Kidney epithelial cell (primary cell): ENCODE measurements around the gene SYPL1. TPM values are rescaled to one million over a fixed set of nuclear protein-coding genes. Genes with fewer than 3 reads are reported as not detected.

Experiments
- DNase-seq: peaks from one replicate; pipeline ENCODE4 v3.0.0-alpha.2; 2010; ENCODE audit warnings: low read depth
- H3K27me3 ChIP-seq: 2 replicates; pipeline ENCODE4 v1.6.0; 2011; ENCODE audit warnings: low read length; ENCODE audit not compliant: control insufficient read depth, insufficient read depth
- H3K36me3 ChIP-seq: 2 replicates; pipeline ENCODE4 v1.5.1; 2011; ENCODE audit warnings: low read length; ENCODE audit not compliant: control insufficient read depth, insufficient read depth
- H3K4me3 ChIP-seq: 2 replicates; pipeline ENCODE4 v1.5.1; 2011; ENCODE audit warnings: low read depth, mild to moderate bottlenecking, control low read depth, low read length
- CTCF ChIP-seq: IDR thresholded peaks from 2 replicates; pipeline ENCODE4 v1.5.1; 2011; ENCODE audit warnings: mild to moderate bottlenecking, moderate library complexity, low read length, control low read depth, inconsistent platforms; ENCODE audit not compliant: insufficient read depth, poor library complexity, severe bottlenecking
- total RNA-seq: library from RNA; depleted of rRNA; stranded (reverse); fragments of >200 nt; gene quantifications from 2 replicates; pipeline ENCODE4 v1.2.3, GENCODE V29; 2015

Gene SYPL1
- total RNA-seq, 1 donor from 2014 or later: 69.0 TPM

- no peak for TF ChIP-seq CTCF
- no peak for DNase-seq
- H3K36me3 ChIP-seq: no peaks in the 10 kb centered on the region
- H3K27me3 ChIP-seq: no peaks in the 10 kb centered on the region
- no peak overlapping the region for H3K4me3 ChIP-seq
These were observed 37.9 kb downstream of the SYPL1 start for GRCh38 chr7:106074257-106074656.

- Histone ChIP-seq H3K36me3 (no peaks in the 10 kb centered on the region), H3K4me3 (no peak overlapping the region), H3K27me3 (no peaks in the 10 kb centered on the region)
- DNase-seq: no peak
- no peak for TF ChIP-seq CTCF
These were observed 38.4 kb downstream of the SYPL1 start for GRCh38 chr7:106073701-106074100.

GRCh38 chr7:106072715-106073091, 39.4 kb downstream of the SYPL1 start:
- no peaks in the 10 kb centered on the region for H3K27me3 ChIP-seq
- no peak for TF ChIP-seq CTCF

GRCh38 chr7:106071999-106072714, 40.0 kb downstream of the SYPL1 start:
- Histone ChIP-seq H3K27me3 (no peaks in the 10 kb centered on the region), H3K4me3 (no peak overlapping the region), H3K36me3 (no peaks in the 10 kb centered on the region)
- no peak for DNase-seq
- no peak for TF ChIP-seq CTCF

More at GRCh38 chr7:106072715-106073091, 39.4 kb downstream of the SYPL1 start:
- no peaks in the 10 kb centered on the region for H3K36me3 ChIP-seq
- no peak overlapping the region for H3K4me3 ChIP-seq
- no peak for DNase-seq

GRCh38 chr7:106071356-106071998, 40.6 kb downstream of the SYPL1 start:
- no peaks in the 10 kb centered on the region for H3K36me3 ChIP-seq
- H3K27me3 ChIP-seq: no peaks in the 10 kb centered on the region
- no peak for TF ChIP-seq CTCF
- H3K4me3 ChIP-seq: no peak overlapping the region
- no peak for DNase-seq
